Fibroblast of peridontal ligament (primary cell): Measurements from ENCODE around the gene NCCRP1.

Experiments
- DNase-seq: peaks from one replicate; pipeline ENCODE4 v3.0.0-alpha.2; 2010; ENCODE audit errors: extremely low read depth

NCCRP1 gene

GRCh38 chr19:39164289-39164688, 32.5 kb upstream of the NCCRP1 start:
- no peak for DNase-seq

DNA sequence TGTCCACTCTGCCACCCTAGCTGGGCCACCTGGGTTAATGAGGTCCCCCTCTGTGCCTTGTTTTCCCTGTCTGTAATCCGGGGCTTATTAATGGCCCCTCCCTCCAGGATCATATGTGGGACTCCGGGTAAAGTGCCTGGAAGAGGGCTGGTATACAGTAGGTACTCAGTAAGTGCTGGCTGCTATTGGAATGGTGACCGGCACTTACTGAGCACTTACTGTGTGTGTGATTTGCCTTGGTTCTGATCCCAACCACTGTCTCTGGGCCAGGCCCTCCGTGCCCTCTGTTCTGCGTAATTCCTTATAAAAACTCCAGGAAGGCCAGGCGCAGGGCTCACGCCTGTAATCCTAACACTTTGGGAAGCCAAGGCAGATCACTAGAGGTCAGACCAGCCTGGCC, 30.9 kb upstream of the NCCRP1 start:
- DNase-seq: no peak

DNA sequence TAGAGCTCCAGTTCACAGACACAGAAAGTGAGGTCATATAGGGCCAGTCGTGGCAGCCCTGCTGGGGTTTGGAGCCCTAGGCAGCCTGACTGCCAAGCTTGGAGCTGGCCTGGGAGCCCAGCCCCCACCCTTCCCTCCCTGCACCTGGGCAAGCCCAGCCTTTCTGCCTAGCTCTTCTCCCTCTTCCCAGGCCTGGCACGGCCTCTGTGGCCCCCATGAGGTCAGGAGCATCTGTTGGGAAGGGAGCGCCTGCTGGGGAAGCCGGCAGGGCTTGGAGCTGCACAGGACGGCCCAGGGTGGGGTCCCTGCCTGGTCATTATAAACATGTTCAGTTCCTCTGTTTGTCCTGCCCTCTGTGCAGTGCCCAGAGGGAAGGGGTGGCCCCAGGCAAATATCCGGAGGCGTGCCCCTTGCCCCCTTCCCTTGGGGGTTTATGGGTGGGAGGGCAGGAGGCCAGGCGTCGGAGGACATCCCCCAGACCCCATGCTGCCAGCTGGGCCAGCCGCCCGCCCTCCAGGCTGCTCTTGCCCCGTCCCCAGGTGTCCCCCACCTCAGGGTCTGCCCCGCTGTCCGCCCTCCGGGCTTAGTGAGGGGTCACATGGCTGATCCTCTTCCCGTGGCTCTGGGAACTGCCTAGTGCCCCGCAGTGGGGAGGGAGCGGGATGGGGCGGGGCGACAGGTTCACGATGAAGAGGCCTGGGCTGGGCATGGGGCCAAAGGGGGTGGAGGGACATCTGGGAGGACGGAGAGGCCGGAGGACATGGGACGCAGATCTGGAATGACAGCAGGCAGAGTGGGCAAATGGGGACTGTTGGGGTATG, 30.0 kb upstream of the NCCRP1 start:
- DNase-seq: no peak

- no peak for DNase-seq
Measured at GRCh38 chr19:39167461-39168257, 29.1 kb upstream of the NCCRP1 start.

GRCh38 chr19:39168258-39169142, 28.3 kb upstream of the NCCRP1 start:
- DNase-seq: no peak

DNA sequence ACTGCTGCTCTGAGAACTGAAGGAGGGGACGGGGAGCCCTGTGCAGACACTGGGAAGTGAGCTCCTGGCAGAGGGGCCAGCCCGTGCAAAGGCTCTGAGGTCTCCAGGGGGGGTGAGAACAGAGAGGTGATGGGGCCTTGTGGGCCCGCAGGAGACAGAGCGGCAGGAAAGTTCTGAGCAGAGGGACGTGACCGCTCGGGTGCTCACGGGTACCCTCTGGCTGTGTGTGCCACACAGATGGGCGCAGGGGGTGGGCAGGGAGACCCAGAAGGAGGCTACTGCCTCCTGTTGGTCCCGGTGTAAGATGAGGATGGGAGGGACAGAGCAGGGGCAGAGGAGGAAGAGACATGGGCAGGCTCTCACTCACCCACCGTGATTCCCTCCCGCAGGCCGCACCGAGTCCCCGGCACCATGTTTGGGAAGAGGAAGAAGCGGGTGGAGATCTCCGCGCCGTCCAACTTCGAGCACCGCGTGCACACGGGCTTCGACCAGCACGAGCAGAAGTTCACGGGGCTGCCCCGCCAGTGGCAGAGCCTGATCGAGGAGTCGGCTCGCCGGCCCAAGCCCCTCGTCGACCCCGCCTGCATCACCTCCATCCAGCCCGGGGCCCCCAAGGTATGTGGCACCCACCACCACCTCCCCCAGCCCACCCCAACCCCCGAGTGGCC, 27.5 kb upstream of the NCCRP1 start:
- no peak for DNase-seq

DNA sequence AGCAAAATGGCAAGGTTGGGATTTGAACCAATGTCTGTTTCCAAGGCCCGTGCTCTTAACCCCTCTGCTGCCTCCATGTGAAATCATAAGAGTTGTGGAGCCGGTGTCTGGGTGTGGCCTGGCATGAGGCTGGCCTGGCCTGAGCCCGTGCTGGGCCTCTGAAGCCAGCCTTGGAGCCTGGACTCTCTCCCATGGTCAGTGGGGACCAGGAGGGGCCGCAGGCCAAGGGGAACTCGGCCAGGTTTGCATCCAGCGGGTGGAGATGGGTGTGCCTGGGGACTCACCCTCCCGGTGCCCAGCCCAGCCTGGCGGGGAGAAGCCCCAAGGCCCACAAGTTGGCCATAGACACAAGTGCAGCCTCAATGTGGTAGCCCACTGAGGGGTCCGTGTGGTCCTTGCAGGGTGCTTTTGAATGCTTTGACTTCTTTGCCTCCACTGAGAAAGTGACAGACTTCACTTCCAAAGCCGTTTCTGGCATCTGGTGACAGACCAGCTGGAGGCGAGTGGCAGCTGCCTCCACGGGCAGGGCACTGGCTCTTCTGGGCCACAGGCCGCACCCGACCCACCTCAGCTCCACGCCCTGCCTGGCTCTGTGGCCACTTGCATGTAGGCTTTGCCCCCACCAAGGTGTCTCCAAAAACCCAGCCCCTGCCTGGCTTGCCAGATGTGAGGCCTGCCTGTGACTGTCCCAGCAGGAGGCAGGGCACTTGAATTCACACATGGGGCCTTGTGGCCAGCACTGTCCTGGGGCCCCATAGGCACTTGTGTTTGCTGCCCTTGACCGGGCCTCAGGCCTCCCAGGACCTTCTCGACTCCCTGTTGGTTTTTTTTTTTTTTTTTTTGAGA, 26.2 kb upstream of the NCCRP1 start:
- no peak for DNase-seq

DNA sequence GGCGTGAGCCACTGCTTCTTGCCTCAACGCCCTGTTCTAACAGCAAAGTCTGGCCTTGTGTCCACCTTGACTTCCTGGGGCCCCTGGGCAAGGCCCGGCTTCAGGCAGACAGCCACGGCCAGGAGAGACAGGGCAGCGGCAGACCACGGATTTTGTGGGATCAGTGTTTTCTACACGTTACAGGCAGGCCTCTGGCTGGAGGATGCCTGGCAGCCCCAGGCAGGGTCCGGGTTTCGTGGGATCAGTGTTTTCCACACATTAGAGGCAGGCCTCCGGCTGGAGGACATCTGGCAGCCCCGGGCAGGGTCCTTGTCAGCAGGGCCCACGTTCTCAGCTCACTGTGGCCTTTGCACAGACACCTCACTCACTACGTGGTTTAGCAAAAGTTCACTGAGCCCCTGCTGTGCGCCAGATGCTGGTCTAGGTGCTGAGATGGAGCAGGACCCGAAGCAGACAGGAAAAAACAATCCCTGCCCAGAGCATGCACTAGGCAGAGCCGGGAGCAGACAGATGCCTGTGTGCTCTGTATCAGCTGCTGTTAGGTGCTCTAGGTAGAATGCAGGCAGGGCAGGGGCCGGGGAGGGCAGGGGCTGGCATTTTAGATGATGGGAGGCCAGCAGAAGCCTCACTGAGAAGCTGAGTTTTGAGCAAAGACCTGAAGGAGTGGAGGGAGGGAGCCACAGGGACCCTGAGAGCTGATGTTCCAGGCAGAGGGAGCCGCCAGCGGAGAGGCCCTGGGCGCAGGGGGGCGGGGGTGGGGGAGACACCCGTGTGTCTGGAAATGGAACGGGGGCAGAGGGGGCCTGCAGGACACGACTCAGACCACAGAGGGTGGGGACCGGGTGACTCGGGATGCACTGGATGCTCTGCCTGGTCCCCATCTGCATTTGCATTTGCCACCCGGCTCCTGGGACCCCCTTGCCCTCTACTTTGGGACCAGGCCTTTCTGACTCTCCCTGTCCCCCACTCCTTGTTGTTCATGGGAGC, 25.0 kb upstream of the NCCRP1 start:
- DNase-seq: no peak

DNA sequence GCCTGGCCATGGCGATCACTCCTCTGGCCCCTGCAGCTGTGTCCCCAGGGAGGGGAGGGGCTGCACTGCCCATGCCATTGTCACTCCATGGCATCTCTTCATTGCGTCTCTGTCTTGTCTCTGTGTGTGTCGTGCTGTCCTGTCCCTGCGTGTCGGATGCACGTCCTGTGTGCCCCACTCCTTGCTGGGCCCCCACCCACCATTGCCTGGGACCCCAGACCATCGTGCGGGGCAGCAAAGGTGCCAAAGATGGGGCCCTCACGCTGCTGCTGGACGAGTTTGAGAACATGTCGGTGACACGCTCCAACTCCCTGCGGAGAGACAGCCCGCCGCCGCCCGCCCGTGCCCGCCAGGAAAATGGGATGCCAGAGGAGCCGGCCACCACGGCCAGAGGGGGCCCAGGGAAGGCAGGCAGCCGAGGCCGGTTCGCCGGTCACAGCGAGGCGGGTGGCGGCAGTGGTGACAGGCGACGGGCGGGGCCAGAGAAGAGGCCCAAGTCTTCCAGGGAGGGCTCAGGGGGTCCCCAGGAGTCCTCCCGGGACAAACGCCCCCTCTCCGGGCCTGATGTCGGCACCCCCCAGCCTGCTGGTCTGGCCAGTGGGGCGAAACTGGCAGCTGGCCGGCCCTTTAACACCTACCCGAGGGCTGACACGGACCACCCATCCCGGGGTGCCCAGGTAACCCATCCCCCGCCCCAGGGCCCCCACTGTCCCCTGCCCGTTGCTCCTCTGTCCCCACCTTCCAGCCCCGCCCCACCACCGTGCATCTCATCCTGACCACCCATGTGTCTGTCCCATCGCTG, 23.9 kb upstream of the NCCRP1 start:
- no peak for DNase-seq

- DNase-seq: no peak
Measured at GRCh38 chr19:39173502-39173991, 23.2 kb upstream of the NCCRP1 start.

DNA sequence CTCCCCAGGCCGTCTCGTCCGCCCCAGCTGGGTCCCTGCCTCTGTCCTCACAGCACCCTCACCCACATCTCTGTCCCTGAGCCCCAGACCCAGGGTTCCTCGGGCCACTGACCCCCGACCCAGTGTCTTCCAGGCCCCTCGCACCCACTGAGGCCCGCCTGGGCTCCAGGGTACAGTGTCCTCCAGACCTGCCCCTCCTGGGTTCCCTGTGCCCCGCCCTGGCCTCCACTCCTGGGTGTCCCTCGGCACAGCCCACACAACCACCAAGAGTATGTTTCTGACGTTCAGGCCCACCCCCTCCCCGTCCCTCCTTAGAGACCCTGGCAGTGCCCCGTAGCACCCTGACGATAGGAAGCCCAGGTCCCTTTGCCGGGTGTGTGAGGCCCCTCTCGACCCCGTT, 22.6 kb upstream of the NCCRP1 start:
- DNase-seq: no peak

- DNase-seq: no peak
Measured at GRCh38 chr19:39174558-39175544, 21.9 kb upstream of the NCCRP1 start.

- no peak for DNase-seq
Measured at GRCh38 chr19:39175564-39175963, 21.2 kb upstream of the NCCRP1 start.

GRCh38 chr19:39177110-39177699, 19.6 kb upstream of the NCCRP1 start:
- DNase-seq: no peak

DNA sequence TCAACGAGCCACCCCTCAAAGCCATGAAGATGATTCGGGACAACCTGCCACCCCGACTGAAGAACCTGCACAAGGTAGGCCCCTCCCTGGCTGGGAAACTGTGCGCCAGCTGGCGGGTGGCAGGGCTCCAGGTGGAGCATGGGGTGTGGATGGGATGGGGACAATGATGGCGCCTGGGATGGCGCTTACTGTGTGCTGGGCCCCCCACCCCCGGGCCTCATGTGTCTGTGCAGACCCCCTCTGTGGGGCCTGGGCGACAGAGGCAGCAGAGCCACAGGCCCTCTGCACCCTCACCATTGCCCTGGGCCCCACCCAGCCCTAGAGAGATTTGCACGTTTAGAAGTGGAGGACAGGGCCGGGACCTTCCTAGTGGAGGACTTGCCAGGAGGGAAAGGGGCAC, 19.0 kb upstream of the NCCRP1 start:
- DNase-seq: no peak

DNA sequence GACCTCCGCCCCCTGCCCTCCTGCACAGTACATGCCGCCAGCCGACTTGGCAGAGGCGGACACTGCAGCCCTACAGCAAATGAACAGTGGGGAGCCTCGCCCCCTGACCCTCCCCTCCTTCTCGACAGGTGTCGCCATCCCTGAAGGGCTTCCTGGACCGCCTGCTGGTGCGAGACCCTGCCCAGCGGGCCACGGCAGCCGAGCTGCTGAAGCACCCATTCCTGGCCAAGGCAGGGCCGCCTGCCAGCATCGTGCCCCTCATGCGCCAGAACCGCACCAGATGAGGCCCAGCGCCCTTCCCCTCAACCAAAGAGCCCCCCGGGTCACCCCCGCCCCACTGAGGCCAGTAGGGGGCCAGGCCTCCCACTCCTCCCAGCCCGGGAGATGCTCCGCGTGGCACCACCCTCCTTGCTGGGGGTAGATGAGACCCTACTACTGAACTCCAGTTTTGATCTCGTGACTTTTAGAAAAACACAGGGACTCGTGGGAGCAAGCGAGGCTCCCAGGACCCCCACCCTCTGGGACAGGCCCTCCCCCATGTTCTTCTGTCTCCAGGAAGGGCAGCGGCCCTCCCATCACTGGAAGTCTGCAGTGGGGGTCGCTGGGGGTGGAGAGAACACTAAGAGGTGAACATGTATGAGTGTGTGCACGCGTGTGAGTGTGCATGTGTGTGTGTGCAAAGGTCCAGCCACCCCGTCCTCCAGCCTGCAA, 18.3 kb upstream of the NCCRP1 start:
- no peak for DNase-seq
